T-helper 1 cell (primary cell): Measurements from ENCODE around the gene PALMD.

Experiments
- DNase-seq, 5 donors: peaks; one replicate each; pipeline ENCODE4 v3.0.0-alpha.2; 2012 to 2020
- total RNA-seq, 4 donors: gene quantifications; one replicate each; lab custom pipeline; 2026; lab: John Stamatoyannopoulos, UW

PALMD gene
- 0 reads per million in 4 donors for total RNA-seq

- no peak for DNase-seq
Observed at GRCh38 chr1:99645699-99646531, at the start of gene PALMD. TSS of gene PALMD (plus strand) at chr1:99646113. CDS start at chr1:99646318, 205 bp downstream.

- no peak for DNase-seq
Observed at GRCh38 chr1:99598738-99599411, 47.0 kb upstream of the PALMD start.

GRCh38 chr1:99599678-99600175 lies 46.2 kb upstream of the PALMD start:
- no peak for DNase-seq

GRCh38 chr1:99600782-99601181 lies 45.1 kb upstream of the PALMD start:
- no peak for DNase-seq

GRCh38 chr1:99601208-99601607 lies 44.7 kb upstream of the PALMD start:
- no peak for DNase-seq

GRCh38 chr1:99601709-99602403 lies 44.1 kb upstream of the PALMD start:
- DNase-seq, result no peak

GRCh38 chr1:99602404-99602969 lies 43.4 kb upstream of the PALMD start:
- no peak for DNase-seq

GRCh38 chr1:99603699-99604560 lies 42.0 kb upstream of the PALMD start:
- no peak for DNase-seq

GRCh38 chr1:99606306-99606705 lies 39.6 kb upstream of the PALMD start:
- no peak for DNase-seq

- no peak for DNase-seq
Observed at GRCh38 chr1:99607590-99607989, 38.3 kb upstream of the PALMD start.

- no peak for DNase-seq
Observed at GRCh38 chr1:99608058-99608457, 37.9 kb upstream of the PALMD start.

GRCh38 chr1:99613716-99614115 lies 32.2 kb upstream of the PALMD start:
- no peak for DNase-seq

- DNase-seq, result no peak
Observed at GRCh38 chr1:99614728-99615127, 31.2 kb upstream of the PALMD start.

- DNase-seq, result no peak
Observed at GRCh38 chr1:99619583-99619982, 26.3 kb upstream of the PALMD start.

GRCh38 chr1:99621340-99621901 lies 24.5 kb upstream of the PALMD start:
- no peak for DNase-seq

- no peak for DNase-seq
Observed at GRCh38 chr1:99622702-99623347, 23.1 kb upstream of the PALMD start.

GRCh38 chr1:99623554-99623953 lies 22.4 kb upstream of the PALMD start:
- no peak for DNase-seq

- DNase-seq, result no peak
Observed at GRCh38 chr1:99627615-99628014, 18.3 kb upstream of the PALMD start.

- DNase-seq, result no peak
Observed at GRCh38 chr1:99629164-99629563, 16.7 kb upstream of the PALMD start.

- DNase-seq, result no peak
Observed at GRCh38 chr1:99634971-99635624, 10.8 kb upstream of the PALMD start.

- no peak for DNase-seq
Observed at GRCh38 chr1:99635664-99636063, 10.2 kb upstream of the PALMD start.
